HUES48 (cell line): ENCODE results near the gene ERMAP.

Source experiments
- H3K27ac ChIP-seq: one replicate; pipeline ENCODE4 v1.7.0; 2013; ENCODE audit warnings: low read depth, low read length, inconsistent platforms
- H3K27me3 ChIP-seq: 2 replicates; pipeline ENCODE4 v1.6.1; 2013; ENCODE audit warnings: mild to moderate bottlenecking, low read length; ENCODE audit not compliant: control insufficient read depth, insufficient read depth
- H3K36me3 ChIP-seq: 2 replicates; pipeline ENCODE4 v1.6.1; 2013; ENCODE audit warnings: low read length; ENCODE audit not compliant: control insufficient read depth, insufficient read depth
- H3K4me1 ChIP-seq: 2 replicates; pipeline ENCODE4 v1.6.1; 2013; ENCODE audit warnings: mild to moderate bottlenecking, low read length; ENCODE audit not compliant: control insufficient read depth, insufficient read depth
- H3K4me3 ChIP-seq: 2 replicates; pipeline ENCODE4 v1.5.1; 2013; ENCODE audit warnings: mild to moderate bottlenecking, low read depth, low read length
- H3K9ac ChIP-seq: 2 replicates; pipeline ENCODE4 v1.6.1; 2013; ENCODE audit warnings: mild to moderate bottlenecking, low read depth, low read length, moderate library complexity
- H3K9me3 ChIP-seq: 2 replicates; pipeline ENCODE4 v1.6.1; 2013; ENCODE audit warnings: low read length; ENCODE audit not compliant: control insufficient read depth, insufficient read depth

ERMAP gene

GRCh38 chr1:42830631-42831030 is 13.7 kb downstream of the ERMAP start:
- H3K4me3 ChIP-seq = no peak overlapping the region
- no peaks in the 10 kb centered on the region for H3K9me3 ChIP-seq
- H3K9ac ChIP-seq = no peak overlapping the region
- H3K27me3 ChIP-seq = no peaks in the 10 kb centered on the region
- H3K4me1 ChIP-seq = no peaks in the 10 kb centered on the region
- H3K27ac ChIP-seq = no peak overlapping the region
- no peaks in the 10 kb centered on the region for H3K36me3 ChIP-seq

- H3K9ac ChIP-seq = no peak overlapping the region
- H3K4me3 ChIP-seq = no peak overlapping the region
- H3K27ac ChIP-seq = no peak overlapping the region
- H3K27me3 ChIP-seq = no peaks in the 10 kb centered on the region
- no peaks in the 10 kb centered on the region for H3K36me3 ChIP-seq
- no peaks in the 10 kb centered on the region for H3K4me1 ChIP-seq
- H3K9me3 ChIP-seq = no peaks in the 10 kb centered on the region
These were observed 14.4 kb downstream of the ERMAP start for GRCh38 chr1:42831273-42831672.

- Histone ChIP-seq H3K27me3 (no peaks in the 10 kb centered on the region), H3K27ac (no peak overlapping the region), H3K36me3 (no peaks in the 10 kb centered on the region), H3K4me3 (no peak overlapping the region), H3K4me1 (no peaks in the 10 kb centered on the region), H3K9me3 (no peaks in the 10 kb centered on the region), H3K9ac (no peak overlapping the region)
These were observed 15.8 kb downstream of the ERMAP start for GRCh38 chr1:42832641-42833240.

GRCh38 chr1:42833981-42834380 is 17.1 kb downstream of the ERMAP start:
- no peak overlapping the region for H3K9ac ChIP-seq
- H3K27ac ChIP-seq = no peak overlapping the region
- H3K9me3 ChIP-seq = no peaks in the 10 kb centered on the region
- H3K4me1 ChIP-seq = no peaks in the 10 kb centered on the region
- H3K36me3 ChIP-seq = no peaks in the 10 kb centered on the region
- H3K4me3 ChIP-seq = no peak overlapping the region
- no peaks in the 10 kb centered on the region for H3K27me3 ChIP-seq

- Histone ChIP-seq H3K9me3 (no peaks in the 10 kb centered on the region), H3K4me1 (no peaks in the 10 kb centered on the region), H3K36me3 (no peaks in the 10 kb centered on the region), H3K9ac (no peak overlapping the region), H3K4me3 (no peak overlapping the region), H3K27ac (no peak overlapping the region), H3K27me3 (no peaks in the 10 kb centered on the region)
These were observed 17.9 kb downstream of the ERMAP start for GRCh38 chr1:42834803-42835202.

- Histone ChIP-seq H3K27ac (no peak overlapping the region), H3K4me3 (no peak overlapping the region), H3K9me3 (no peaks in the 10 kb centered on the region), H3K9ac (no peak overlapping the region), H3K36me3 (no peaks in the 10 kb centered on the region), H3K4me1 (no peaks in the 10 kb centered on the region), H3K27me3 (no peaks in the 10 kb centered on the region)
These were observed 18.5 kb downstream of the ERMAP start for GRCh38 chr1:42835422-42835821.

GRCh38 chr1:42837709-42838108 is 20.8 kb downstream of the ERMAP start:
- Histone ChIP-seq H3K27ac (no peak overlapping the region), H3K9me3 (no peaks in the 10 kb centered on the region), H3K27me3 (no peaks in the 10 kb centered on the region), H3K36me3 (no peaks in the 10 kb centered on the region), H3K4me1 (no peaks in the 10 kb centered on the region), H3K4me3 (no peak overlapping the region), H3K9ac (no peak overlapping the region)

- H3K36me3 ChIP-seq = no peaks in the 10 kb centered on the region
- no peaks in the 10 kb centered on the region for H3K27me3 ChIP-seq
- no peak overlapping the region for H3K27ac ChIP-seq
- H3K9ac ChIP-seq = no peak overlapping the region
- no peaks in the 10 kb centered on the region for H3K4me1 ChIP-seq
- H3K4me3 ChIP-seq = no peak overlapping the region
- H3K9me3 ChIP-seq = no peaks in the 10 kb centered on the region
These were observed 21.7 kb downstream of the ERMAP start for GRCh38 chr1:42838482-42839190.

- Histone ChIP-seq H3K4me1 (0 out of 2 replicates have a peak, but pooled peaks cover 4% of the 10 kb centered on the region), H3K9ac (no peak overlapping the region), H3K27me3 (no peaks in the 10 kb centered on the region), H3K4me3 (no peak overlapping the region), H3K27ac (no peak overlapping the region), H3K36me3 (no peaks in the 10 kb centered on the region), H3K9me3 (no peaks in the 10 kb centered on the region)
These were observed 24.1 kb downstream of the ERMAP start for GRCh38 chr1:42841010-42841409.

- Histone ChIP-seq H3K4me1 (0 out of 2 replicates have a peak, but pooled peaks cover 4% of the 10 kb centered on the region), H3K9me3 (no peaks in the 10 kb centered on the region), H3K36me3 (no peaks in the 10 kb centered on the region), H3K27me3 (no peaks in the 10 kb centered on the region), H3K4me3 (no peak overlapping the region), H3K27ac (no peak overlapping the region), H3K9ac (no peak overlapping the region)
These were observed 24.7 kb downstream of the ERMAP start for GRCh38 chr1:42841440-42842147.

- Histone ChIP-seq H3K4me1 (peaks cover 15% of the 10 kb centered on the region), H3K36me3 (peaks cover 10% of the 10 kb centered on the region), H3K4me3 (no peak overlapping the region), H3K9me3 (no peaks in the 10 kb centered on the region), H3K27ac (no peak overlapping the region), H3K27me3 (no peaks in the 10 kb centered on the region), H3K9ac (no peak overlapping the region)
These were observed 27.7 kb downstream of the ERMAP start for GRCh38 chr1:42844592-42845140.
